ENCODE results near the gene ZNF41. TPM values are rescaled to one million over a fixed set of nuclear protein-coding genes. Genes with fewer than 3 reads are reported as not detected.
A peak's percentile ranks its signal among the peaks of the same experiment; 100 is the strongest.

Gene ZNF41
- total RNA-seq, 1 donor from 2014 or later: 2.4 TPM

GRCh38 chrX:47503151-47503550, 20.1 kb upstream of the ZNF41 start:
- no peak for DNase-seq (ENCODE audit: low read depth)
- Histone ChIP-seq H3K36me3 (ENCODE audit: control insufficient read depth, insufficient read depth, low read length) (no peaks in the 10 kb centered on the region), H3K4me3 (ENCODE audit: low read depth, low read length) (no peak overlapping the region), H3K27me3 (ENCODE audit: control insufficient read depth, insufficient read depth, low read length) (no peaks in the 10 kb centered on the region)
- FAIRE-seq: no peak
- TF ChIP-seq CTCF (IDR thresholded peaks at IDR 0.05; ENCODE audit: insufficient read depth, low read length, severe bottlenecking): no peak

- Histone ChIP-seq H3K27me3 (ENCODE audit: control insufficient read depth, insufficient read depth, low read length) (no peaks in the 10 kb centered on the region), H3K36me3 (ENCODE audit: control insufficient read depth, insufficient read depth, low read length) (no peaks in the 10 kb centered on the region), H3K4me3 (ENCODE audit: low read depth, low read length) (no peak overlapping the region)
- FAIRE-seq (no peak), DNase-seq (ENCODE audit: low read depth) (no peak)
- TF ChIP-seq CTCF (IDR thresholded peaks at IDR 0.05; ENCODE audit: insufficient read depth, low read length, severe bottlenecking): no peak
Measured at GRCh38 chrX:47502316-47503125, 19.5 kb upstream of the ZNF41 start.

- DNase-seq (ENCODE audit: low read depth): no peak
- TF ChIP-seq CTCF (IDR thresholded peaks at IDR 0.05; ENCODE audit: insufficient read depth, low read length, severe bottlenecking): no peak
- H3K36me3 ChIP-seq (ENCODE audit: control insufficient read depth, insufficient read depth, low read length): no peaks in the 10 kb centered on the region
- no peak for FAIRE-seq
- H3K27me3 ChIP-seq (ENCODE audit: control insufficient read depth, insufficient read depth, low read length): no peaks in the 10 kb centered on the region
- H3K4me3 ChIP-seq (ENCODE audit: low read depth, low read length): no peak overlapping the region
Measured at GRCh38 chrX:47501226-47502074, 18.4 kb upstream of the ZNF41 start.

GRCh38 chrX:47500554-47500953, 17.5 kb upstream of the ZNF41 start:
- Histone ChIP-seq H3K36me3 (ENCODE audit: control insufficient read depth, insufficient read depth, low read length) (no peaks in the 10 kb centered on the region), H3K4me3 (ENCODE audit: low read depth, low read length) (no peak overlapping the region), H3K27me3 (ENCODE audit: control insufficient read depth, insufficient read depth, low read length) (no peaks in the 10 kb centered on the region)
- peak; percentile 46 for DNase-seq (ENCODE audit: low read depth)
- no peak for TF ChIP-seq CTCF (IDR thresholded peaks at IDR 0.05; ENCODE audit: insufficient read depth, low read length, severe bottlenecking)
- FAIRE-seq: no peak

GRCh38 chrX:47499293-47499692, 16.3 kb upstream of the ZNF41 start:
- Histone ChIP-seq H3K27me3 (ENCODE audit: control insufficient read depth, insufficient read depth, low read length) (no peaks in the 10 kb centered on the region), H3K4me3 (ENCODE audit: low read depth, low read length) (no peak overlapping the region), H3K36me3 (ENCODE audit: control insufficient read depth, insufficient read depth, low read length) (no peaks in the 10 kb centered on the region)
- no peak for DNase-seq (ENCODE audit: low read depth)
- TF ChIP-seq CTCF (IDR thresholded peaks at IDR 0.05; ENCODE audit: insufficient read depth, low read length, severe bottlenecking): no peak
- FAIRE-seq: no peak

All from bronchial epithelial cell (primary cell).